Retinal pigment epithelial cell (primary cell): Measurements from ENCODE around the gene FSTL4.

Experiments used
- DNase-seq: peaks from one replicate; pipeline ENCODE4 v3.0.0-alpha.2; 2010; ENCODE audit warnings: low read depth
- H3K4me3 ChIP-seq: 2 replicates; pipeline ENCODE4 v1.5.1; 2011; ENCODE audit warnings: mild to moderate bottlenecking, low read length, control low read depth, moderate library complexity
- TF ChIP-seq, protein P1 (sequence below): conservative IDR thresholded peaks from 2 replicates; pipeline ENCODE4 v1.5.1; 2011; ENCODE audit warnings: low read depth, low read length, control low read depth, inconsistent platforms

FSTL4 gene

DNA sequence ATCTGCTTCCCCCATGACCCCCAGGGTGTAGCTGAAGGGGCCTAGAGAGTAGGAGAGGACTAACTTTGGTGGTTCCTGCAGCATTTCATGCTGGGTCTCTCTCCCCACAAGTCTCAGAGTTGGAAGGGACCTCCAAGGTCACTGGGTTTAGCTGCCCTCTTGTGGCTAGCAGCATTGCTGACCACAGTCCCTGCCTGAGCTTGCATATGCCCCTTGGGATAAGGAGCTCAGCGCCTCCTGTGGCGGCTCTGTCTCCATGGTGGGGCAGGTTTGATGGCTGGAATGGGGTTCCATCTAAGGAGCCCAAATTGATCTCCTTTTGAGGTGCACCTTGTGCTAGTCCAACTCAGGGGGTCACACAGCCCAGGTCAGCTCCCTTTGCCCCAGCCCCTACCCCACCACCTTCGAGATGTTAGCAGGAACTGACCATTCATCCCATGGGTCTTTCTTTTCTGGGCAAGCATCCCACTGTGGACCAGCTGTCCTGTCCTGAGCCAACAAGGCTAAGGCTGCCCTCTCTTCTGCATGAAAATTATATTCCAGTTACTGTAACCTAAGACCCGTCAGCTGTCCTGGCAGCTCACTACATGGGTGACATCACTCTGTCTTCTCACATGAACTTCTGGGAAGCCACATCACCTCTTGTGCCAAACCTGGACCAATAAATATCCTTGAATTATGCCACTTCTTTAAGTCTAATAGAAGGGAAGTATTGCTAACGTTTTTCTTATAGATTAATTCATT, 364.3 kb downstream of the FSTL4 start:
- no peak overlapping the region for H3K4me3 ChIP-seq
- TF ChIP-seq, protein P1, sequence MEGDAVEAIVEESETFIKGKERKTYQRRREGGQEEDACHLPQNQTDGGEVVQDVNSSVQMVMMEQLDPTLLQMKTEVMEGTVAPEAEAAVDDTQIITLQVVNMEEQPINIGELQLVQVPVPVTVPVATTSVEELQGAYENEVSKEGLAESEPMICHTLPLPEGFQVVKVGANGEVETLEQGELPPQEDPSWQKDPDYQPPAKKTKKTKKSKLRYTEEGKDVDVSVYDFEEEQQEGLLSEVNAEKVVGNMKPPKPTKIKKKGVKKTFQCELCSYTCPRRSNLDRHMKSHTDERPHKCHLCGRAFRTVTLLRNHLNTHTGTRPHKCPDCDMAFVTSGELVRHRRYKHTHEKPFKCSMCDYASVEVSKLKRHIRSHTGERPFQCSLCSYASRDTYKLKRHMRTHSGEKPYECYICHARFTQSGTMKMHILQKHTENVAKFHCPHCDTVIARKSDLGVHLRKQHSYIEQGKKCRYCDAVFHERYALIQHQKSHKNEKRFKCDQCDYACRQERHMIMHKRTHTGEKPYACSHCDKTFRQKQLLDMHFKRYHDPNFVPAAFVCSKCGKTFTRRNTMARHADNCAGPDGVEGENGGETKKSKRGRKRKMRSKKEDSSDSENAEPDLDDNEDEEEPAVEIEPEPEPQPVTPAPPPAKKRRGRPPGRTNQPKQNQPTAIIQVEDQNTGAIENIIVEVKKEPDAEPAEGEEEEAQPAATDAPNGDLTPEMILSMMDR = peak; percentile 67
- DNase-seq = no peak

GRCh38 chr5:133247151-133247709, 365.1 kb downstream of the FSTL4 start:
- H3K4me3 ChIP-seq = no peak overlapping the region
- DNase-seq = no peak
- TF ChIP-seq, protein P1 = no peak

GRCh38 chr5:133246376-133247150, 365.8 kb downstream of the FSTL4 start:
- TF ChIP-seq, protein P1 = no peak
- no peak for DNase-seq
- no peak overlapping the region for H3K4me3 ChIP-seq

DNA sequence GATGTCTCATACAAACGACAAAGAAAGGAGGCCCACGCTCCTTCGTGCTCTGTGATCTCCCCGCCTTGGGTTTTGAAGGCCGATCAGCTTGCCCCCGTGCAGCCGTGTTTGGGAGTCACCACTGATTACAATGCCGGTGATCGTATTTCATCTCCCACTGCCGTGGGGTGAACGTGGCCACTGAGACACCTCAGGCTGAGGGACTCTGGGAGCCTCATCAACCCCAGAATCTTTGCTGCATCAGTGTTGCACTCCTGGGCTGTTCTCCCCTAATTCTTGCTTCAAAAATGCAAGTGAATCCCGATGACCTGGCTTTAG, 366.3 kb downstream of the FSTL4 start:
- H3K4me3 ChIP-seq = no peak overlapping the region
- DNase-seq = no peak
- TF ChIP-seq, protein P1 = no peak

DNA sequence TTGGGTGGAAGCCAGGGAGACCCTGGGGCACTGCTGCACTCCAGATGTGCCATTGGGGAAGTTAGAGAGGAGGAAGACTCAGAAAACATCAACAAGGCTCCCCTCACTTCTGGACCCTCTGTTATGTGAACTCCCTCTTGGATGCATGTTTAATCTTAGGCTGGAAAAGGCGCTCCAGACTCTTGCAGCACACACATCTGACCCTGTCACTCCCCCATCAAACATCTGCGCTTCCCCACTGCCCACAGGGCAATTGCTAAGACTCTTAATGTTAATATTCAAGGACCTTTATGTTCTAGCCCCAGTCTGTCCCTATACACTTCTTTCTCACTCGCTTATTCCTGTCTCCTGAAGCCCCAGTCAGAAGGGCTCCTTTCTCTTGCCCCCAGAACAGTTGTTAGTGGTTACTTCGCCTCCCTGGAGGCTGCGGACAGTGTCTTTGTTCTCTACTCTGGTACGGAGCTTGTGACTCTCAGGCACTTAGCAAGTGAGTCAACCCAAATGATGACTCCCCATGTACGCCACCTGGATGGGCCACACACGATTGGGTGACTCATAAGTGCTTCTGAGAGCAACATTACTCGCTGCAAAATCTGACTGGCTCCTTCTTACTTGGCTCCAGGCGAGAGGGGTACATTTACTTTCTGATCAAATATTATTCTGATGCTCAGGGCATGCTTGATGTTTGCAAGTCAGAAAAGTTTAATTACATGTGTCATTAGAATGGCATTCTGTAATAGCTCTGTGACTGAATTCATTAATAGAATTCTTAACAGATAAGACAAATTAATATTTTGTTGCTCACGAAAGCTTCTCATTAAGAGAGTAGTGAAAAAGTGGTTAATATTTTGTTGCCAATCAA, 366.9 kb downstream of the FSTL4 start:
- DNase-seq = peak; percentile 83
- TF ChIP-seq, protein P1 = no peak
- no peak overlapping the region for H3K4me3 ChIP-seq

GRCh38 chr5:133244242-133244641, 368.1 kb downstream of the FSTL4 start:
- DNase-seq = no peak
- TF ChIP-seq, protein P1 = no peak
- H3K4me3 ChIP-seq = no peak overlapping the region
